H9 (cell line): ENCODE data around the gene TUBB2A. TPM values are rescaled to one million over a fixed set of nuclear protein-coding genes. Genes with fewer than 3 reads are reported as not detected.

ENCODE experiments used
- DNase-seq: peaks from one replicate; pipeline ENCODE4 v3.0.0-alpha.2; 2017
- H2AFZ ChIP-seq: one replicate; pipeline ENCODE4 v1.6.1; 2013; ENCODE audit warnings: mild to moderate bottlenecking, low read length, control low read depth, moderate library complexity
- H2AK5ac ChIP-seq: 2 replicates; pipeline ENCODE4 v1.6.1; 2013; ENCODE audit warnings: low read length, control low read depth, mixed read lengths; ENCODE audit not compliant: insufficient read length
- H2BK120ac ChIP-seq: one replicate; pipeline ENCODE4 v1.6.1; 2013; ENCODE audit warnings: low read depth, mild to moderate bottlenecking, low read length, control low read depth, inconsistent platforms; ENCODE audit not compliant: poor library complexity, severe bottlenecking
- H2BK12ac ChIP-seq: 2 replicates; pipeline ENCODE4 v1.6.1; 2013; ENCODE audit warnings: low read length, control low read depth, mixed read lengths, low read depth; ENCODE audit not compliant: insufficient read length
- H2BK15ac ChIP-seq: 2 replicates; pipeline ENCODE4 v1.6.1; 2013; ENCODE audit warnings: low read depth, low read length, control low read depth
- H2BK20ac ChIP-seq: one replicate; pipeline ENCODE4 v1.6.1; 2013; ENCODE audit warnings: low read depth, mild to moderate bottlenecking, low read length, control low read depth, inconsistent platforms; ENCODE audit not compliant: poor library complexity, severe bottlenecking
- H2BK5ac ChIP-seq: 2 replicates; pipeline ENCODE4 v1.6.1; 2013; ENCODE audit warnings: low read length, control low read depth, mixed read lengths; ENCODE audit not compliant: insufficient read length
- H3K14ac ChIP-seq: 2 replicates; pipeline ENCODE4 v1.6.1; 2013; ENCODE audit warnings: low read length, control low read depth; ENCODE audit not compliant: insufficient read depth
- H3K18ac ChIP-seq: 2 replicates; pipeline ENCODE4 v1.6.1; 2013; ENCODE audit warnings: low read depth, mild to moderate bottlenecking, mixed read lengths, low read length, control low read depth; ENCODE audit not compliant: insufficient read length
- H3K23ac ChIP-seq: 2 replicates; pipeline ENCODE4 v1.6.1; 2013; ENCODE audit warnings: low read length, control low read depth, mixed read lengths, low read depth; ENCODE audit not compliant: insufficient read length
- H3K23me2 ChIP-seq: 2 replicates; pipeline ENCODE4 v1.6.1; 2013; ENCODE audit warnings: low read depth, mild to moderate bottlenecking, mixed read lengths, low read length, control low read depth; ENCODE audit not compliant: insufficient read length, poor library complexity, severe bottlenecking
- H3K27ac ChIP-seq: 2 replicates; pipeline ENCODE4 v1.5.1; 2013; ENCODE audit warnings: low read length, control low read depth, mixed read lengths, low read depth; ENCODE audit not compliant: insufficient read length
- H3K27me3 ChIP-seq: 2 replicates; pipeline ENCODE4 v1.6.1; 2013; ENCODE audit warnings: low read length, control low read depth, inconsistent platforms; ENCODE audit not compliant: insufficient read depth
- H3K4ac ChIP-seq: 2 replicates; pipeline ENCODE4 v1.6.1; 2013; ENCODE audit warnings: low read depth, mild to moderate bottlenecking, control low read depth, inconsistent platforms, low read length, moderate library complexity
- H3K4me1 ChIP-seq: 2 replicates; pipeline ENCODE4 v1.6.1; 2013; ENCODE audit warnings: low read length, control low read depth, inconsistent platforms; ENCODE audit not compliant: insufficient read depth
- H3K4me2 ChIP-seq: 2 replicates; pipeline ENCODE4 v1.6.1; 2013; ENCODE audit warnings: low read length, control low read depth, mixed read lengths; ENCODE audit not compliant: insufficient read length, insufficient read depth
- H3K56ac ChIP-seq: 2 replicates; pipeline ENCODE4 v1.6.1; 2013; ENCODE audit warnings: low read depth, mild to moderate bottlenecking, mixed read lengths, low read length, control low read depth; ENCODE audit not compliant: insufficient read length
- H3K79me1 ChIP-seq: 2 replicates; pipeline ENCODE4 v1.6.1; 2013; ENCODE audit warnings: low read depth, mild to moderate bottlenecking, moderate library complexity, low read length, control low read depth, inconsistent platforms; ENCODE audit not compliant: insufficient read depth, poor library complexity, severe bottlenecking
- H3K79me2 ChIP-seq: 2 replicates; pipeline ENCODE4 v1.6.1; 2013; ENCODE audit warnings: low read length, control low read depth, inconsistent platforms; ENCODE audit not compliant: insufficient read depth
- H3K9ac ChIP-seq: 2 replicates; pipeline ENCODE4 v1.6.1; 2013; ENCODE audit warnings: low read length, control low read depth, mixed read lengths; ENCODE audit not compliant: insufficient read length; ENCODE audit errors: extremely low read depth
- H3K9me3 ChIP-seq: one replicate; pipeline ENCODE4 v1.6.1; 2013; ENCODE audit warnings: low read depth, low read length, inconsistent platforms; ENCODE audit not compliant: control insufficient read depth
- H3T11ph ChIP-seq: one replicate; pipeline ENCODE4 v1.6.1; 2013; ENCODE audit warnings: mild to moderate bottlenecking, low read length, control low read depth, inconsistent platforms
- H4K20me1 ChIP-seq: one replicate; pipeline ENCODE4 v1.6.1; 2013; ENCODE audit not compliant: control insufficient read depth, insufficient read length, insufficient read depth
- H4K5ac ChIP-seq: 2 replicates; pipeline ENCODE4 v1.6.1; 2013; ENCODE audit warnings: low read depth, mild to moderate bottlenecking, mixed read lengths, low read length, control low read depth; ENCODE audit not compliant: insufficient read length
- H4K8ac ChIP-seq: replicated peaks from 2 replicates; pipeline ENCODE4 v1.6.1; 2013; ENCODE audit warnings: low read length, control low read depth, mixed read lengths, low read depth; ENCODE audit not compliant: insufficient read length
- H4K91ac ChIP-seq: 2 replicates; pipeline ENCODE4 v1.6.1; 2013; ENCODE audit warnings: low read depth, mild to moderate bottlenecking, moderate library complexity, mixed read lengths, low read length, control low read depth; ENCODE audit not compliant: insufficient read length
- H3K27ac Mint-ChIP-seq, 3 experiments: 2 replicates in 2 of 3; 3 replicates in 1 of 3; pipeline ENCODE4 v1.8.0; 2020 to 2021; ENCODE audit warnings: mixed read lengths in 3 of 3, mild to moderate bottlenecking in 1 of 3, moderate library complexity in 1 of 3
- H3K27me3 Mint-ChIP-seq: 2 replicates; pipeline ENCODE4 v1.8.0; 2021; ENCODE audit warnings: low read depth, mild to moderate bottlenecking, moderate library complexity, mixed read lengths
- H3K36me3 Mint-ChIP-seq, 3 experiments: 2 replicates in 2 of 3; 3 replicates in 1 of 3; pipeline ENCODE4 v1.8.0; 2020 to 2021; ENCODE audit warnings: low read depth in 3 of 3, mixed read lengths in 3 of 3; ENCODE audit not compliant: insufficient read depth in 1 of 3
- H3K4me1 Mint-ChIP-seq, 2 experiments: 2 replicates each; pipeline ENCODE4 v1.8.0; 2020; ENCODE audit warnings: mixed read lengths in 2 of 2
- H3K4me3 Mint-ChIP-seq, 2 experiments: 2 replicates in 1 of 2; 3 replicates in 1 of 2; pipeline ENCODE4 v1.8.0; 2020 to 2021; ENCODE audit warnings: mild to moderate bottlenecking in 2 of 2, mixed read lengths in 2 of 2, moderate library complexity in 1 of 2
- H3K9me3 Mint-ChIP-seq, 2 experiments: 2 replicates in 1 of 2; 3 replicates in 1 of 2; pipeline ENCODE4 v1.8.0; 2020; ENCODE audit warnings: mild to moderate bottlenecking in 2 of 2, mixed read lengths in 2 of 2, moderate library complexity in 1 of 2
- WGBS: extraction: QIAGEN DNeasy Blood & Tissue Kit; methylation state at CpG from one replicate; pipeline ENCODE4 v1.1.7; 2013; ENCODE audit warnings: missing lambda C conversion rate, low lambda C conversion rate, mixed read lengths; ENCODE audit not compliant: insufficient read length; ENCODE audit errors: extremely low coverage; 5-methylcytosine and 5-hydroxymethylcytosine counted together
- total RNA-seq: library from RNA; stranded (reverse); gene quantifications from 2 replicates; pipeline ENCODE4 v1.2.1, GENCODE V29; 2021
- TF ChIP-seq, protein P1 (sequence below): fragments of 200-600 bp; sonication (generic); conservative IDR thresholded peaks from 3 replicates; pipeline ENCODE4 v1.8.0; 2021; ENCODE audit warnings: antibody characterized with exemption, mild to moderate bottlenecking

Gene TUBB2A
- total RNA-seq, 1 experiment from 2014 or later, result 258 TPM

GRCh38 chr6:3195420-3195694 lies 38.0 kb upstream of the TUBB2A start:
- H2AK5ac ChIP-seq, result no peak overlapping the region
- H2BK20ac ChIP-seq, result no peak overlapping the region
- no peak overlapping the region for H3K4ac ChIP-seq
- no peak overlapping the region for H4K8ac ChIP-seq
- WGBS, result no CpG with 5 or more reads among the region's 5 CpGs
- no peak overlapping the region for H2BK5ac ChIP-seq
- H3K9ac ChIP-seq, result no peak overlapping the region
- H3K27me3 ChIP-seq, result no peaks in the 10 kb centered on the region
- no peaks in the 10 kb centered on the region for H3K9me3 ChIP-seq
- H3K14ac ChIP-seq, result no peak overlapping the region
- H3K4me2 ChIP-seq, result peak overlapping the region; percentile 11
- H2BK15ac ChIP-seq, result no peak overlapping the region
- DNase-seq, result no peak
- no peak overlapping the region for H3K4me3 Mint-ChIP-seq
- TF ChIP-seq, protein P1, sequence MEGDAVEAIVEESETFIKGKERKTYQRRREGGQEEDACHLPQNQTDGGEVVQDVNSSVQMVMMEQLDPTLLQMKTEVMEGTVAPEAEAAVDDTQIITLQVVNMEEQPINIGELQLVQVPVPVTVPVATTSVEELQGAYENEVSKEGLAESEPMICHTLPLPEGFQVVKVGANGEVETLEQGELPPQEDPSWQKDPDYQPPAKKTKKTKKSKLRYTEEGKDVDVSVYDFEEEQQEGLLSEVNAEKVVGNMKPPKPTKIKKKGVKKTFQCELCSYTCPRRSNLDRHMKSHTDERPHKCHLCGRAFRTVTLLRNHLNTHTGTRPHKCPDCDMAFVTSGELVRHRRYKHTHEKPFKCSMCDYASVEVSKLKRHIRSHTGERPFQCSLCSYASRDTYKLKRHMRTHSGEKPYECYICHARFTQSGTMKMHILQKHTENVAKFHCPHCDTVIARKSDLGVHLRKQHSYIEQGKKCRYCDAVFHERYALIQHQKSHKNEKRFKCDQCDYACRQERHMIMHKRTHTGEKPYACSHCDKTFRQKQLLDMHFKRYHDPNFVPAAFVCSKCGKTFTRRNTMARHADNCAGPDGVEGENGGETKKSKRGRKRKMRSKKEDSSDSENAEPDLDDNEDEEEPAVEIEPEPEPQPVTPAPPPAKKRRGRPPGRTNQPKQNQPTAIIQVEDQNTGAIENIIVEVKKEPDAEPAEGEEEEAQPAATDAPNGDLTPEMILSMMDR, result no peak
- no peak overlapping the region for H2BK12ac ChIP-seq
- H3K9me3 Mint-ChIP-seq, result peaks cover 4 to 6% of the 10 kb centered on the region in 2 experiments
- H4K91ac ChIP-seq, result no peak overlapping the region
- peaks cover 2 to 3% (median 2%) of the 10 kb centered on the region in 3 experiments; a peak in 3 of 7 replicates for H3K36me3 Mint-ChIP-seq
- H3K27ac Mint-ChIP-seq, result no peak overlapping the region
- H3K23ac ChIP-seq, result no peak overlapping the region
- H3K18ac ChIP-seq, result no peak overlapping the region
- peaks cover 12% of the 10 kb centered on the region for H3K4me1 ChIP-seq
- no peak overlapping the region for H4K5ac ChIP-seq
- no peak overlapping the region for H3T11ph ChIP-seq
- no peaks in the 10 kb centered on the region for H3K23me2 ChIP-seq
- H2BK120ac ChIP-seq, result no peak overlapping the region
- no peaks in the 10 kb centered on the region for H3K79me2 ChIP-seq
- no peaks in the 10 kb centered on the region for H4K20me1 ChIP-seq
- peaks cover 16 to 19% of the 10 kb centered on the region in 2 experiments for H3K4me1 Mint-ChIP-seq
- H3K27ac ChIP-seq, result no peak overlapping the region
- H3K27me3 Mint-ChIP-seq, result no peaks in the 10 kb centered on the region
- no peak overlapping the region for H3K56ac ChIP-seq
- H3K79me1 ChIP-seq, result no peaks in the 10 kb centered on the region
- H2AFZ ChIP-seq, result no peak overlapping the region
